ENCODE measurements around the gene IGSF1.
A peak's percentile ranks its signal among the peaks of the same experiment; 100 is the strongest.

IGSF1 gene, protein sequence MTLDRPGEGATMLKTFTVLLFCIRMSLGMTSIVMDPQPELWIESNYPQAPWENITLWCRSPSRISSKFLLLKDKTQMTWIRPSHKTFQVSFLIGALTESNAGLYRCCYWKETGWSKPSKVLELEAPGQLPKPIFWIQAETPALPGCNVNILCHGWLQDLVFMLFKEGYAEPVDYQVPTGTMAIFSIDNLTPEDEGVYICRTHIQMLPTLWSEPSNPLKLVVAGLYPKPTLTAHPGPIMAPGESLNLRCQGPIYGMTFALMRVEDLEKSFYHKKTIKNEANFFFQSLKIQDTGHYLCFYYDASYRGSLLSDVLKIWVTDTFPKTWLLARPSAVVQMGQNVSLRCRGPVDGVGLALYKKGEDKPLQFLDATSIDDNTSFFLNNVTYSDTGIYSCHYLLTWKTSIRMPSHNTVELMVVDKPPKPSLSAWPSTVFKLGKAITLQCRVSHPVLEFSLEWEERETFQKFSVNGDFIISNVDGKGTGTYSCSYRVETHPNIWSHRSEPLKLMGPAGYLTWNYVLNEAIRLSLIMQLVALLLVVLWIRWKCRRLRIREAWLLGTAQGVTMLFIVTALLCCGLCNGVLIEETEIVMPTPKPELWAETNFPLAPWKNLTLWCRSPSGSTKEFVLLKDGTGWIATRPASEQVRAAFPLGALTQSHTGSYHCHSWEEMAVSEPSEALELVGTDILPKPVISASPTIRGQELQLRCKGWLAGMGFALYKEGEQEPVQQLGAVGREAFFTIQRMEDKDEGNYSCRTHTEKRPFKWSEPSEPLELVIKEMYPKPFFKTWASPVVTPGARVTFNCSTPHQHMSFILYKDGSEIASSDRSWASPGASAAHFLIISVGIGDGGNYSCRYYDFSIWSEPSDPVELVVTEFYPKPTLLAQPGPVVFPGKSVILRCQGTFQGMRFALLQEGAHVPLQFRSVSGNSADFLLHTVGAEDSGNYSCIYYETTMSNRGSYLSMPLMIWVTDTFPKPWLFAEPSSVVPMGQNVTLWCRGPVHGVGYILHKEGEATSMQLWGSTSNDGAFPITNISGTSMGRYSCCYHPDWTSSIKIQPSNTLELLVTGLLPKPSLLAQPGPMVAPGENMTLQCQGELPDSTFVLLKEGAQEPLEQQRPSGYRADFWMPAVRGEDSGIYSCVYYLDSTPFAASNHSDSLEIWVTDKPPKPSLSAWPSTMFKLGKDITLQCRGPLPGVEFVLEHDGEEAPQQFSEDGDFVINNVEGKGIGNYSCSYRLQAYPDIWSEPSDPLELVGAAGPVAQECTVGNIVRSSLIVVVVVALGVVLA (N-terminal part only)

DNA sequence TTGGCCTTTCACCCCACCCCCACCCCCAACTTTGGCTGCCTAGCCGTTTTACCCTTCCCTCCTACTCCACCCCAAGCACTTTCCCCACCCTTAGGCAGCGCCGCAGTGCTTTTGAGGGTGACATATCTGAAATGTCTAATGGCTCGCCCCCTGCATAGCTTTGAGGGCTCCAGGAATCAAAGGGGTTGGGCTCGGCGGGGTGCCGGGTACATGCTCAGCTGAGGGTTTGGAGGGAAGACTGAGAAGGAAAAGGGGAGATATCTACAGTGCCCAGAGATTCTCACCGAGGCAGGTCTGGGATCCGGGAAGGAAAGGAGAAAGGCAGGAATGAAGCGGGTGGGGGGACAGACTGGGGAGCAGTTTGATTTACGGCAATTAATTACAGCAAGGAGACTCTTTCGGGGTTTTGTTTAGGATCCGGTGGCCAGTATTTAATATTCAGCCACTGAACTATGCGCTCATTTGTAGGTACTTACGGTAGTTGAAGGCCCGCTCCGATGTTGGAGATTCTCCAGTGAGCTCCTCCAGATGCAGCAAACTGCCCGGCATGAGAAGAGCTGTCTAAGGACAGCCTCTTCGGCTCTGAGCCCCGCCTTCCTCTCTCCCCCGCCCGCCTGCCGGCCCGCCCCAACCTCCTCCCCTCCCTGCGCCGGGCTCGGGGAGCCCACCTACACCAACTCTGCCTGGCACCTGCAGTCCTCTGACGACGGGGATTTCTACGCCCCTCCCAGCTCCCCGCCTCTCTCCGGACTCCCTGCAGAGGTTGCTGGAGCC is at the start of gene IGSF1:
Gene IGSF1, minus strand, starts transcription at position 569 of the 774 bp plus-strand sequence. CDS start 2,632 bp downstream, outside the sequence.
- no peaks in the 10 kb centered on the region for H3K4me1 ChIP-seq (ENCODE audit: control insufficient read depth, insufficient read depth, low read length)
- no peaks in the 10 kb centered on the region for H3K9me3 ChIP-seq (ENCODE audit: control insufficient read depth in 2 of 2, low read length in 2 of 2)
- H3K27me3 ChIP-seq (ENCODE audit: control insufficient read depth in 1 of 2, insufficient read depth in 2 of 2, low read length in 2 of 2), result peaks cover 0 to 8% of the 10 kb centered on the region in 2 donors
- no peak within 1 kb of the TSS for H3K27ac ChIP-seq (ENCODE audit: low read length)
- H3K9ac ChIP-seq (ENCODE audit: low read length in 2 of 2), result peak within 1 kb of the TSS in 1 of 2 donors; percentile 38
- no peaks in the 10 kb centered on the region for H3K36me3 ChIP-seq (ENCODE audit: control insufficient read depth in 2 of 2, insufficient read depth in 2 of 2, low read length in 2 of 2)
- peak within 1 kb of the TSS; percentile 49 to 57 for H3K4me3 ChIP-seq (ENCODE audit: low read length in 2 of 2)

GRCh38 chrX:131332331-131332730 is 43.2 kb upstream of the IGSF1 start:
- H3K27ac ChIP-seq (ENCODE audit: low read length), result no peak overlapping the region
- H3K9me3 ChIP-seq (ENCODE audit: control insufficient read depth in 2 of 2, low read length in 2 of 2), result no peaks in the 10 kb centered on the region
- H3K9ac ChIP-seq (ENCODE audit: low read length in 2 of 2), result no peak overlapping the region
- no peaks in the 10 kb centered on the region for H3K27me3 ChIP-seq (ENCODE audit: control insufficient read depth in 1 of 2, insufficient read depth in 2 of 2, low read length in 2 of 2)
- no peaks in the 10 kb centered on the region for H3K36me3 ChIP-seq (ENCODE audit: control insufficient read depth in 2 of 2, insufficient read depth in 2 of 2, low read length in 2 of 2)
- H3K4me1 ChIP-seq (ENCODE audit: control insufficient read depth, insufficient read depth, low read length), result no peaks in the 10 kb centered on the region
- no peak overlapping the region for H3K4me3 ChIP-seq (ENCODE audit: low read length in 2 of 2)

DNA sequence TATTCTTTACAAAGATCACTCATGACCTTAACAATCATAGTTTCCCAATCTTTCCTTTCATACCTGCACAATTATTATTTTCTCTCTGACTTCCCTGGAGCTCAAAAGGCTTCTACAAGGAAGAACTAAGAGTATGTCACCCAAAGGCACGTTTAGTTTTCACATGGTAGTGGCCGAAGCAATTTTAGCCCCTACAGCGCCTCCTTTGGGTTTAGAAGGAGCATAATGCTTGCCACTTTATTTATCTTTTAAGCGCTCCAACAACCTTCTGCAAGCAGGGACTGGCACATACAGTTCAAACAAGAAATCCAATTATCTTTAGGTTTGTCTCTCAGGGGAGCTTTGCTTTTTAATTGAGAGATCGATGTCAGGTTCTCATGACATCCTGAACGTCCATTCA is 42.0 kb upstream of the IGSF1 start:
- H3K27me3 ChIP-seq (ENCODE audit: control insufficient read depth in 1 of 2, insufficient read depth in 2 of 2, low read length in 2 of 2), result no peaks in the 10 kb centered on the region
- no peak overlapping the region for H3K9ac ChIP-seq (ENCODE audit: low read length in 2 of 2)
- no peaks in the 10 kb centered on the region for H3K9me3 ChIP-seq (ENCODE audit: control insufficient read depth in 2 of 2, low read length in 2 of 2)
- H3K36me3 ChIP-seq (ENCODE audit: control insufficient read depth in 2 of 2, insufficient read depth in 2 of 2, low read length in 2 of 2), result no peaks in the 10 kb centered on the region
- no peaks in the 10 kb centered on the region for H3K4me1 ChIP-seq (ENCODE audit: control insufficient read depth, insufficient read depth, low read length)
- no peak overlapping the region for H3K27ac ChIP-seq (ENCODE audit: low read length)
- H3K4me3 ChIP-seq (ENCODE audit: low read length in 2 of 2), result no peak overlapping the region

- H3K36me3 ChIP-seq (ENCODE audit: control insufficient read depth in 2 of 2, insufficient read depth in 2 of 2, low read length in 2 of 2), result no peaks in the 10 kb centered on the region
- H3K27me3 ChIP-seq (ENCODE audit: control insufficient read depth in 1 of 2, insufficient read depth in 2 of 2, low read length in 2 of 2), result no peaks in the 10 kb centered on the region
- no peaks in the 10 kb centered on the region for H3K9me3 ChIP-seq (ENCODE audit: control insufficient read depth in 2 of 2, low read length in 2 of 2)
- H3K9ac ChIP-seq (ENCODE audit: low read length in 2 of 2), result no peak overlapping the region
- H3K27ac ChIP-seq (ENCODE audit: low read length), result no peak overlapping the region
- no peak overlapping the region for H3K4me3 ChIP-seq (ENCODE audit: low read length in 2 of 2)
- no peaks in the 10 kb centered on the region for H3K4me1 ChIP-seq (ENCODE audit: control insufficient read depth, insufficient read depth, low read length)
Measured at GRCh38 chrX:131330735-131331134, 41.6 kb upstream of the IGSF1 start.

GRCh38 chrX:131322651-131323050 is 33.5 kb upstream of the IGSF1 start:
- Histone ChIP-seq H3K4me1 (ENCODE audit: control insufficient read depth, insufficient read depth, low read length) (no peaks in the 10 kb centered on the region), H3K27me3 (ENCODE audit: control insufficient read depth in 1 of 2, insufficient read depth in 2 of 2, low read length in 2 of 2) (peaks cover 0 to 3% of the 10 kb centered on the region in 2 donors), H3K9ac (ENCODE audit: low read length in 2 of 2) (no peak overlapping the region), H3K27ac (ENCODE audit: low read length) (no peak overlapping the region), H3K36me3 (ENCODE audit: control insufficient read depth in 2 of 2, insufficient read depth in 2 of 2, low read length in 2 of 2) (no peaks in the 10 kb centered on the region), H3K4me3 (ENCODE audit: low read length in 2 of 2) (no peak overlapping the region), H3K9me3 (ENCODE audit: control insufficient read depth in 2 of 2, low read length in 2 of 2) (no peaks in the 10 kb centered on the region)

DNA sequence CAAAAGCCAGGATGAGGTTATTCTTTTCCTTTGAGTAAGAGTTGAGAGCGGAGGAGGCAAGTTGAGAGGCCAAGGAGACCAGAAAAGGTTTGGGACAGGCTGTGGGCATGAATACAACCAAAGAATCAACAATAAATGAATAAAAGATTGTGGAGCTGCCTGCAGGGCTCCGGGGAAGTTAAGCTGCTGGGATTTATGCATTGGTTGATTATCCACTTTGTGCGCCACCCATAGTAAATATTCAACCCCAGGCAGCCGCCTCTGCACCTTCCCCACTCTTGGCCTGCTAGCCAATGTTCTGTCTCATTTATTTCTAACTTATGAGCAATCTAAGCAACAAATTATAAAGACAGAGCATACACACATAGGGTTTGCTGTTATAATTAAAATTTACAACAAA is 28.2 kb upstream of the IGSF1 start:
- no peaks in the 10 kb centered on the region for H3K36me3 ChIP-seq (ENCODE audit: control insufficient read depth in 2 of 2, insufficient read depth in 2 of 2, low read length in 2 of 2)
- H3K27ac ChIP-seq (ENCODE audit: low read length), result no peak overlapping the region
- no peaks in the 10 kb centered on the region for H3K9me3 ChIP-seq (ENCODE audit: control insufficient read depth in 2 of 2, low read length in 2 of 2)
- no peak overlapping the region for H3K4me3 ChIP-seq (ENCODE audit: low read length in 2 of 2)
- H3K9ac ChIP-seq (ENCODE audit: low read length in 2 of 2), result no peak overlapping the region
- no peaks in the 10 kb centered on the region for H3K4me1 ChIP-seq (ENCODE audit: control insufficient read depth, insufficient read depth, low read length)
- H3K27me3 ChIP-seq (ENCODE audit: control insufficient read depth in 1 of 2, insufficient read depth in 2 of 2, low read length in 2 of 2), result no peaks in the 10 kb centered on the region

GRCh38 chrX:131316260-131316659 is 27.2 kb upstream of the IGSF1 start:
- no peaks in the 10 kb centered on the region for H3K36me3 ChIP-seq (ENCODE audit: control insufficient read depth in 2 of 2, insufficient read depth in 2 of 2, low read length in 2 of 2)
- H3K9ac ChIP-seq (ENCODE audit: low read length in 2 of 2), result no peak overlapping the region
- H3K27ac ChIP-seq (ENCODE audit: low read length), result no peak overlapping the region
- H3K9me3 ChIP-seq (ENCODE audit: control insufficient read depth in 2 of 2, low read length in 2 of 2), result no peaks in the 10 kb centered on the region
- no peaks in the 10 kb centered on the region for H3K4me1 ChIP-seq (ENCODE audit: control insufficient read depth, insufficient read depth, low read length)
- no peaks in the 10 kb centered on the region for H3K27me3 ChIP-seq (ENCODE audit: control insufficient read depth in 1 of 2, insufficient read depth in 2 of 2, low read length in 2 of 2)
- H3K4me3 ChIP-seq (ENCODE audit: low read length in 2 of 2), result no peak overlapping the region

GRCh38 chrX:131308980-131309379 is 19.9 kb upstream of the IGSF1 start:
- Histone ChIP-seq H3K9me3 (ENCODE audit: control insufficient read depth in 2 of 2, low read length in 2 of 2) (no peaks in the 10 kb centered on the region), H3K36me3 (ENCODE audit: control insufficient read depth in 2 of 2, insufficient read depth in 2 of 2, low read length in 2 of 2) (no peaks in the 10 kb centered on the region), H3K27me3 (ENCODE audit: control insufficient read depth in 1 of 2, insufficient read depth in 2 of 2, low read length in 2 of 2) (no peaks in the 10 kb centered on the region), H3K27ac (ENCODE audit: low read length) (no peak overlapping the region), H3K4me1 (ENCODE audit: control insufficient read depth, insufficient read depth, low read length) (no peaks in the 10 kb centered on the region), H3K9ac (ENCODE audit: low read length in 2 of 2) (no peak overlapping the region), H3K4me3 (ENCODE audit: low read length in 2 of 2) (no peak overlapping the region)

- Histone ChIP-seq H3K36me3 (ENCODE audit: control insufficient read depth in 2 of 2, insufficient read depth in 2 of 2, low read length in 2 of 2) (no peaks in the 10 kb centered on the region), H3K27ac (ENCODE audit: low read length) (no peak overlapping the region), H3K9ac (ENCODE audit: low read length in 2 of 2) (no peak overlapping the region), H3K27me3 (ENCODE audit: control insufficient read depth in 1 of 2, insufficient read depth in 2 of 2, low read length in 2 of 2) (no peaks in the 10 kb centered on the region), H3K4me1 (ENCODE audit: control insufficient read depth, insufficient read depth, low read length) (no peaks in the 10 kb centered on the region), H3K4me3 (ENCODE audit: low read length in 2 of 2) (no peak overlapping the region), H3K9me3 (ENCODE audit: control insufficient read depth in 2 of 2, low read length in 2 of 2) (no peaks in the 10 kb centered on the region)
Measured at GRCh38 chrX:131306601-131307000, 17.5 kb upstream of the IGSF1 start.

GRCh38 chrX:131305926-131306325 is 16.8 kb upstream of the IGSF1 start:
- Histone ChIP-seq H3K9me3 (ENCODE audit: control insufficient read depth in 2 of 2, low read length in 2 of 2) (no peaks in the 10 kb centered on the region), H3K27ac (ENCODE audit: low read length) (no peak overlapping the region), H3K36me3 (ENCODE audit: control insufficient read depth in 2 of 2, insufficient read depth in 2 of 2, low read length in 2 of 2) (no peaks in the 10 kb centered on the region), H3K9ac (ENCODE audit: low read length in 2 of 2) (no peak overlapping the region), H3K4me3 (ENCODE audit: low read length in 2 of 2) (no peak overlapping the region), H3K4me1 (ENCODE audit: control insufficient read depth, insufficient read depth, low read length) (no peaks in the 10 kb centered on the region), H3K27me3 (ENCODE audit: control insufficient read depth in 1 of 2, insufficient read depth in 2 of 2, low read length in 2 of 2) (no peaks in the 10 kb centered on the region)

Data from stomach smooth muscle (tissue), 2 donors.